ENCODE results near the gene TNS4.

Gene TNS4

GRCh38 chr17:40516581-40517285 lies 15.3 kb upstream of the TNS4 start:
- DNase-seq (ENCODE audit: low spot score): peak; percentile 56

DNA sequence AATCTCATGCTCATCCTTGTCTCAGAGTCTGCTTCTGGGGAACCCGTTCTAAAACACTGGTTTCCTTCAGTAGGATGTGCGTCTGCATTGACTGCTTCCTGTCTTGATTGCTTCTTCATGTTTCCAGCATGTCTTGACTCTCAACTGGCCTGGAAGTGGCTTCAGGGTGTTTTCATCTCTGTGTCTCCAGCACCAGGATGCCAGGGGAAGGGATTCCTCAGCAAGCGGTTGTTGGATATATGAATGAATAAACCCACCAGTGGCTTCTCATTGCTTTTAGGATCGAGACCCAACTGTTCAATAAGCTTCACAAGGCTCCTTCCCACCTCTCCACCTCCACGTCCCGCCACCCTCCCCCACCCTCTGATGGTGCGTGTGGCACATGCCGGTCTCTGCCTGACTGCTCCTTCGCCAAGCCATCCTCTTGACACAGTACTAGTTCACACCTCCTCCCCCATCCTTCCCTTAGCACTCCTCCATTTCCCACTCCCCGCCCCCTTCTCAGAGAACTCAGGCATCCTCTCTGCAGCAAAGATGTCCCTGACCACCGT lies 14.1 kb upstream of the TNS4 start:
- DNase-seq (ENCODE audit: low spot score): no peak

DNA sequence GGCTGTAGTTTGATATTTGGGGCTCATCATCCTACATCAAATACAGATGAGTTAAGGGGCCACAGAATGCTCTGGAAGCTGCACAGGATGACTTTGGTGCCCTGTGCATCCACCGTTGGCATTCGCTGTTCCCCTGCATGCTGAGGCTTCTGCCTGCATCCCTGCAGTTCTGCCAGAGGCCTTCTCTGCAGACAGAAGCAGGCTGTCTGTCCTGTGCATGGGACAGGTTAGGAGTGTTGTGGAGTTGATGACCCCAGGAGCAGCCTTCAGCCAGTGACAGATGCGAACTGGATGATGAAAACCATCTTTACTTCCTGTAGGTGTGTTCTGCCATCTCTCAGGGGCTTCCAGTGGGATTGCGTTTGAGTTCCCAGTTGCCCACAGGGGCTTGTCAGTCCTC lies 13.6 kb upstream of the TNS4 start:
- no peak for DNase-seq (ENCODE audit: low spot score)

DNA sequence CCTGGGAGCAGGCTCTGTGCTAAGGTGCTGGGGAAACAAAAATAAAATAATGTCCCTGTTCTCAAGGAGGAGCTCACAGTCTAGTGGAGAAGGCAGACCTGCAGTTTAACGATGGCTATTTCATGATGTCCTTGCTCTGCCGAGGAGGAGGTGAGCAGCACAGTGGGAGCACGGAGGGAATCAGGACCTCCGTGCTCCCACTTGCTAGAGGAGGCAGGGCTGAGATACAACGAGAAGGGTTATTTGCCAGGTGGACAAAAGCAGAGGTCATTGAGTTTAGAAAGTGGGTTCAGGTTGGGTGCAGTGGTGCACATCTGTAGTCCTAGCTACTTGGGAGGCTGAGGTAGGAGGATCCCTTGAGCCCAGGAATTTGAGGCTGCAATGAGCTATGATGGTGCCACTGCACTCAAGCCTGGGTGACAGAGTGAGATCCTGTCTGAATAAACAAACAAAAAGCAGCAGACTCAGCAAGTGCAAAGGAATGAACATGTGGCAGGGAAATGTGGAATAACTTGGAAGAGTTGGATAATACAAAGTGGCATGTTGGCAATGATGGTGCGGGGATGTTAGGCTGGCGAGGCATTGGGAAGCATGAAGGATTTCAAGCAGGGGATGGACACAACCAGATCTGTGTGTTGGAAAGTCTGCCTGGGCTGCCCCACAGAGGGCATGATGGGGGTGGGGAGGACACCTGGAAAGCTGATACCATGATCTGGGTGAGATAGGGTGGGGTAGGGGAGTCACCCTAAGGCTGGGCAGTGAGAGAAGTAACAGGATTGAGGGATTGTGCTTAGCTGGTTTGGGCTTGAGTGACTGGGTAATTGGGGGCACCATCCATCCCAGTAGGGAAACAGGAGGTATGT lies 12.8 kb upstream of the TNS4 start:
- no peak for DNase-seq (ENCODE audit: low spot score)

- DNase-seq (ENCODE audit: low spot score): no peak
These were observed 10.3 kb upstream of the TNS4 start for GRCh38 chr17:40511667-40512220.

DNA sequence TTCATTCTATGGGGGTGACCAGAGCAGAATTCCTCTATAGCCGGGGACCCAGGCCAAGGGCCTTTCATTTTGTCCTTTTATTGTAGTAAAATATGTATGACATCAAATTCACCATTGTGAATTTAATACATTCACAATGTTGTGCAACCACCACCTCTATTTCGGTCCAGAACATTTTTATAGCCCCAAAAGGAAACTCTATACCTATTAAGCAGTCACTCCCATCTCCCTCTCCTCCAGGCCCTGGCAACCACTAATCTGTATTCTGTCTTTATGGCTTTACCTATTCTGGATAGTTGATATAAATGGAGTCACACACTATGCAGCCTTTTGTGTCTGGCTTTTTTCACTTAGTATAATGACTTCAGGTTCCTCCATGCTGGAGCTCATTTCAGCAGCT lies 9.7 kb upstream of the TNS4 start:
- DNase-seq (ENCODE audit: low spot score): no peak

DNA sequence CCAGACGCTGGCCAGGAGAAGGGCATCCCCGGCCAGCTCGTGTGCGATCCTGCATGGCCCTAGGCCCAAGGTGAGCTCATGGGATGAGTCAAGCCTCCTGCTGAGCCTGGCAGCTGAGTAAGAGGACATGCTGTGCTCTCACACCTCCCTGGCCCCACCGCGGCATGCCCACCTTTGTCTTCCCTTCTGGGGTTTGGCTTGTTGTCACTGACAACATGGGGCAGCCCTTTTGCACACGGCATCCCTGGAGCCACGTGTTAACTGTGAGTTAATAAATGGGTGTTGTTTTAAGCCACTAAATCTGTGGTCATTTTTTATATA lies 8.9 kb upstream of the TNS4 start:
- DNase-seq (ENCODE audit: low spot score): no peak

GRCh38 chr17:40509626-40510327 lies 8.4 kb upstream of the TNS4 start:
- no peak for DNase-seq (ENCODE audit: low spot score)

DNA sequence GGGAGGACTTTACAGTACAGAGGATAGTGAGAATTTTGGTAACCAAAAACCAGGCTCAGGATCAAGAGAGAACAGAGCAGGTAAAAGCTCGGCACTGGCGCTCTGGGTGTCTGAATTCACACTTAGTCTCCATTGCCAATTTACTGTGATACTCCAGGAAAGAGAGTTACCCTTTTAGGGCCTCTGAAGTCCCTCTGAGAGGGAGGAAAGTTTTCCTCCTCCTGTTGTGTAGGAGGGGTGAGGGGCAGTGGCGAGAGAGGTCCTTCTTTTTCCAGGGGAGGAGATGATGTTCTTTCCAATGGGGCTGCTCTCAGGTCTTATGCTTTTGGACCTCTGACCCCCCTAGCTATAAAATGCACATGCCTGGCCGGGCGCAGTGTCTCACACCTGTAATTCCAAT lies 5.4 kb upstream of the TNS4 start:
- no peak for DNase-seq (ENCODE audit: low spot score)

DNA sequence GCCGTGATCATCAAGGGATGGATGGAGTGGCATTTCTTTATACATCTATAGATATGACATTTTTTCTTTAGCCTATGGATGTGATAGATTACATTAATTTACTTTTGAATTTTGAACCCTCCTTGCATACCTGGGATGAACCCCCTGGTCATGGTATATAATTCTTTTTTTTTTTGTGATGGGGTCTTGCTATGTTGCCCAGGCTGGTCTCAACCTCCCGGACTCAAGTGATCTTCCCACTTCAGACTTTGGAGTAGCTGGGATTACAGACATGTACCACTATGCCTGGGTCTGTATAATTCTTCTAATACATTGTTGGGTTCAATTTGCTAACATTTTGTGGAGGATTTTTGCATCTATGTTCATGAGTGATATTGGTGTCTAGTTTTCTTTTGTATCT lies 1.7 kb upstream of the TNS4 start:
- no peak for DNase-seq (ENCODE audit: low spot score)

DNA sequence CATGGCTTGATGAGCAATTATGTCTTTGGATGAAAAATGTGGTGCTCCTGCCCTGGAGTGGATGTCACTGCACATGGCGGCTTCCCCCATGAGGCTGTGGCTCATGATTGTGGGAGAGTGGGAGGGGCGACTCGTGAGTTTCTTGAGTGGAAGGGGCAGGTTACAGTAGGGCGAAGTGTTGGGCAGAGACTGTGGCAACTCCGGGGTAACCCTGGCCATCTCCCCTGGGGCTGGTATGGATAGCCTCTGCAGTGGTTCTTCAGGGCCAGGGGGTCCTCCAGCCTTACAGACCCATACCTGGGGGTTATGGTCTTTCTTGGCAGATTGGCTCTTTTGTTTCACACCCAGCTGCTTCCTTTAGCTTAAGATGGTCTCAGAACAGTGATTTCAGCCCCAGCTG lies 1.3 kb upstream of the TNS4 start:
- DNase-seq (ENCODE audit: low spot score): no peak

GRCh38 chr17:40500709-40501108 lies 714 bp downstream of the TNS4 start:
- DNase-seq (ENCODE audit: low spot score): no peak

DNA sequence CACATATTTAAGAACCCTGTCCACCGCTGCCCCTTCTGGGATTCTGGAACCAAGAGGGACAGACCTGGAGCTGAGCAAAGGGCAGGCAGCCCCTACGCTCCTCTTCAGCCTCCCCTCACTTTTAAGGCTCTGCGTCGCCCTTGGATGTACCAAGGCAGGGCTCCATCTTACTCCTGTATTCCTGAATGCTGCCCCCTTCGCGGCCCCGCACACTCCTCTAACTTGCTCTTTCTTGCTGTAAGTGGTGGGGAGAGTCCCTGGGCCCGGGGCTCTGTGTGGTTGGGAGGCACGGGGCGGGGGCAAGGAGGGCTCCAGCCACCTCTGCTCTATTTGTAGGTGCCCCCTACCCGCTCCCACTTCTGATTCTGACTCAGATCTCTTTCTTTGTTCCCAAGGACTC lies 1.2 kb downstream of the TNS4 start:
- DNase-seq (ENCODE audit: low spot score): no peak

DNA sequence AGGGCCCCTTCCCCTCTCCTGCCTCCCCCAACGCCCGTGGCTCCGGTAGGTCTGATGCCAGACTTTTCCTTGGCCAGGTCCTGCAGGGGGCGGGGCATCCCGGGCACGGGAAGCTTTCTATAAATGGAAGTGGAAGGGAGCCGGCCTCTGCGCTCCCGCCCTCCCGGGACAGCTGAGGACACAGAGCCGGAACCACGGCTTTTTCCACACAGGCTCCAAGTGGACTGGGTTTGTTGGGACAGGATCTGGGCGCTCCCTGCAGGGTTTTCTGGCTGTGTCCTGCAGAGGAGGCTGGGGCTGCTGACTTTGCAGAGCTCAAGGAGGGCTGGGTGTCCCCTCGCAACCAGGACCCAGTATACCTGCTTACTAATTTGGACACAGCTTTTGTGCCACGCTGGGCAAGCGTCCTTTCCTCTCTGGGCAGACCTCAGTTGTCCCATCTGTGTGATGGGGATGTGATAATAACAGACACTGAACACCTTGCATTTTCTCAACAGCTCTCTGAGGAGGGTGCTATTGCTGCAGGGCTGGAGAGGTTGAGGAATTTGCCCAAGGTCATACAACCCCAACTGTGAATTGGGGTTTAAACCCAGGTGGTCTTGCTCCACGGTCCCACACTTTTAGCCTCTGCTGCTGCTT lies 1.8 kb downstream of the TNS4 start:
- DNase-seq (ENCODE audit: low spot score): peak; percentile 34

DNA sequence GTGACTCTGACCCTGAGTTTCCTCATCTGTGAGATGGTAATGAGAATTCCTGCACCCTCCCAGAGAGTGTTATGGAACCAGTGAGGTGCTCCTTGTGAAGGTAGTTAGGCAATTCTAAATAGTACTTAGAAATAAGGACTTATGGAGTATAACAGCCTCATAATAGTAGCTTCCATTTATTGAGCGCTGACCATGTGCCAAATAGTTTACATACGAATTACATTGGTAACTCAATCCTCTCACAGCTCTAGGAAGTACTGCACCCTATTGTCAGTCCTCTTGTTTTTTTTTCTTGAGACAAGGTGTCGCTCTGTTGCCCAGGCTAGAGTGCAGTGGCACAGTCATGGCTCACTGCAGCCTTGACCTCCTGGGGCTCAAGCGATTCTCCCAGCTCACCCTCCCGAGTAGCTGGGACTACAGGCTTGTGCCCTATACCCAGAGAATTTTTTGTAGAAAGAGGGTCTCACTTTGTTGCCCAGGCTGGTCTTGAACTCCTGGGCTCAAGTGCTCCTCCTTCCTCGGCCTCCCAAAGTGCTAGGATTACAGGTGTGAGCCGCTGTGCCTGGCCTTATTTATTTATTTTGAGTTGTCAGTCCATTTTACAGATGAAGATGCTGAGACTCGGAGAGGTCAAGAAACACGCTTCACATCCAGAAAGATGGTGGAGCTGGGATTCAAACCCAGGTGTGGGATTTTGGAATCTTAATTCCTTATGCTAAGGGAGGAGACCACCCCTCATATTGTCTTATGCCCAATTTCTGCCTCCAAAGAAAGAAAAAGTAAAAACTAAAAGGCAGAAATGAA lies 2.9 kb downstream of the TNS4 start:
- DNase-seq (ENCODE audit: low spot score): no peak

GRCh38 chr17:40497695-40498094 lies 3.7 kb downstream of the TNS4 start:
- no peak for DNase-seq (ENCODE audit: low spot score)

- DNase-seq (ENCODE audit: low spot score): no peak
These were observed 4.6 kb downstream of the TNS4 start for GRCh38 chr17:40496634-40497420.

DNA sequence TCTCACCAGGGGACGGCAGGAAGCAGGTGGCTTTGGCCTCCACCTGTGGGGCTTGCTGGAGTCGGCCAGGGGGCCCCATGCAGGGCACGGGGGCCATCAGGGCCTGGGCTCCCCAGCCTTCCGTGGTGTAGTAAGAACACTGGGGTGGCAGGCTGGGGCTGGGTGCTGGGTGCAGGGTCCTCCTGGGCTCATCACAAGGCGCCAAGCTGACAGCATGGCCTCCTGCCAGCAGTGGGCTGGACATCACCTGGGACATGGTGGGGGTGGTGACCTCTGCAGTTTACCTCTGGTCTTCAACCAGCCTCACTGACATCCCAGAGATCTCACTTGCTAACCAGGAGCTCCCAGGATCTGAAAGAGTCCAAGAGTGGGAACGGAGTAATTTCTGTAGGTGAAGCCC lies 5.3 kb downstream of the TNS4 start:
- DNase-seq (ENCODE audit: low spot score): no peak

DNA sequence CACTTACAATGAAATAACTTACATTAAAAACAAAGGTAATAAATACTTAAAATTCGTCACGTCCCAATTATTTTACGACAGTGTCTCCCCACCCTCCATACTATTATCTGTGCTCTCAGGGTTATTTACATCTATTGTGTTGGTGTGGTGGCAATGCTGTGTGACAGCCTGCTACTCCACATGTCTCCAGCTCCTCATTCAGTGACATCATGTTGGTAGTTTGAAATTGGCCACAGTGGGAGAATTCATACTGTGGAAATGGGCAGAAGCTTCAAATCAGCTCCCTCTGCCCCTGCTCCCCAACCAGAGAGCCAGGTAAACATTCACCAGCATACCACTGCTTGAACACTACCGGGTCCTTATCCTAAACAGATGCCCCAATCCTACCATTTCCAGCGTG lies 6.3 kb downstream of the TNS4 start:
- no peak for DNase-seq (ENCODE audit: low spot score)

DNA sequence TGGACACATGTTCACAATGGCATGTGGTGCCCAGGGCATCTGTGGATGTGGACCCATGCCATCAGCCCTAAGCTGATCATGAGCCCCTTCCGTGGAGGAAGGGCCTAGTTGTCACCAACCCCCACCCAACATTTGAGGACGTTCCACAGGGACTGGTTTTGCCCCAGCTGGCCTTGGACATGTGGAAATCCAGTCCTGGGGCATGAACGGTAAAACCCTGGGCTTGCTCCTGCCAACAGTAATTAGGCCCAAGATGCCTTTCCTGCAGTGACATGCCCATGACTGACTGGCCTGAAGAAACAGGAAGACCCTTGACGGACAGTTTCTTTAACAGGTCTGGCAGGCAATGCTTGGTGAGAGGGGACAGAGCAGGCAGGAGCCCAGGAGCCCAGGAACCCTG lies 7.7 kb downstream of the TNS4 start:
- DNase-seq (ENCODE audit: low spot score): no peak

Measured in COLO829 (cell line).